Measurements from ENCODE around the gene FHOD3.

GRCh38 chr18:36600548-36600947 is 303.0 kb downstream of the FHOD3 start:
- TF ChIP-seq POLR2A (IDR thresholded peaks at IDR 0.05; ENCODE audit: low read depth) (no peak), CTCF (IDR thresholded peaks at IDR 0.05) (no peak), POLR2AphosphoS5 (IDR thresholded peaks at IDR 0.05) (no peak), EP300 (IDR thresholded peaks at IDR 0.05) (no peak)

Data from esophagus muscularis mucosa (tissue), 4 donors.